Measurements from ENCODE around the gene GLOD4. TPM values are rescaled to one million over a fixed set of nuclear protein-coding genes. Genes with fewer than 3 reads are reported as not detected.
"Not testable (repeated sequence)": the region's sequence is repeated elsewhere in the genome, so short reads cannot be mapped to it uniquely, and the experiment has no call there.

The GLOD4 gene
- total and polyA plus RNA-seq, 5 donors = 23.6 to 42.9 (median 32.6) TPM

- Histone ChIP-seq H3K9me3 (ENCODE audit: control insufficient read depth, low read length) (no peaks in the 10 kb centered on the region), H3K4me3 (ENCODE audit: low read length) (peak overlapping the region; percentile 64), H3K27ac (ENCODE audit: low read length) (no peak overlapping the region), H3K27me3 (ENCODE audit: control insufficient read depth, insufficient read depth) (no peaks in the 10 kb centered on the region), H3K4me1 (ENCODE audit: control insufficient read depth, insufficient read depth, low read length) (peaks cover 2% of the 10 kb centered on the region)
- DNase-seq (peak in 2 of 3 donors; percentile 37 to 69), ATAC-seq (peak in 1 of 2 donors; percentile 16)
- intact Hi-C loops (cut with DNase I) = no loop called here
- WGBS = 1% methylated on average over 49 of the region's 49 CpGs
Observed at GRCh38 chr17:751269-752001, 30.6 kb downstream of the GLOD4 start.

GRCh38 chr17:750431-751037 is 31.5 kb downstream of the GLOD4 start:
- no peak for DNase-seq
- no peak for ATAC-seq
- WGBS = 85% methylated on average over 8 of the region's 8 CpGs
- intact Hi-C loops (cut with DNase I) = no loop called here
- Histone ChIP-seq H3K4me3 (ENCODE audit: low read length) (no peak overlapping the region), H3K9me3 (ENCODE audit: control insufficient read depth, low read length) (no peaks in the 10 kb centered on the region), H3K27me3 (ENCODE audit: control insufficient read depth, insufficient read depth) (no peaks in the 10 kb centered on the region), H3K27ac (ENCODE audit: low read length) (no peak overlapping the region), H3K4me1 (ENCODE audit: control insufficient read depth, insufficient read depth, low read length) (peaks cover 2% of the 10 kb centered on the region)

GRCh38 chr17:749359-749758 is 32.7 kb downstream of the GLOD4 start:
- H3K4me1 ChIP-seq (ENCODE audit: control insufficient read depth, insufficient read depth, low read length); H3K27ac ChIP-seq (ENCODE audit: low read length); H3K9me3 ChIP-seq (ENCODE audit: control insufficient read depth, low read length); DNase-seq; intact Hi-C loops (cut with DNase I); H3K27me3 ChIP-seq (ENCODE audit: control insufficient read depth, insufficient read depth); H3K4me3 ChIP-seq (ENCODE audit: low read length); ATAC-seq: not testable (repeated sequence)
- 86% methylated on average over 7 of the region's 7 CpGs for WGBS

- DNase-seq; H3K9me3 ChIP-seq (ENCODE audit: control insufficient read depth, low read length); ATAC-seq; H3K4me3 ChIP-seq (ENCODE audit: low read length); H3K4me1 ChIP-seq (ENCODE audit: control insufficient read depth, insufficient read depth, low read length); H3K27me3 ChIP-seq (ENCODE audit: control insufficient read depth, insufficient read depth); intact Hi-C loops (cut with DNase I); H3K27ac ChIP-seq (ENCODE audit: low read length): not testable (repeated sequence)
- 98% methylated on average over 4 of the region's 4 CpGs for WGBS
Observed at GRCh38 chr17:748604-749003, 33.5 kb downstream of the GLOD4 start.

- Histone ChIP-seq H3K27me3 (ENCODE audit: control insufficient read depth, insufficient read depth) (no peaks in the 10 kb centered on the region), H3K9me3 (ENCODE audit: control insufficient read depth, low read length) (no peaks in the 10 kb centered on the region), H3K4me3 (ENCODE audit: low read length) (no peak overlapping the region), H3K27ac (ENCODE audit: low read length) (no peak overlapping the region), H3K4me1 (ENCODE audit: control insufficient read depth, insufficient read depth, low read length) (no peaks in the 10 kb centered on the region)
- no peak for ATAC-seq
- intact Hi-C loops (cut with DNase I) = no loop called here
- DNase-seq = no peak
- 90% methylated on average over 38 of the region's 38 CpGs for WGBS
Observed at GRCh38 chr17:746783-747629, 35.1 kb downstream of the GLOD4 start.

- Histone ChIP-seq H3K9me3 (ENCODE audit: control insufficient read depth, low read length) (no peaks in the 10 kb centered on the region), H3K4me3 (ENCODE audit: low read length) (no peak overlapping the region), H3K27ac (ENCODE audit: low read length) (no peak overlapping the region), H3K27me3 (ENCODE audit: control insufficient read depth, insufficient read depth) (no peaks in the 10 kb centered on the region), H3K4me1 (ENCODE audit: control insufficient read depth, insufficient read depth, low read length) (no peaks in the 10 kb centered on the region)
- ATAC-seq (no peak), DNase-seq (no peak)
- intact Hi-C loops (cut with DNase I) = no loop called here
- WGBS = 89% methylated on average over 9 of the region's 9 CpGs
Observed at GRCh38 chr17:746181-746580, 35.9 kb downstream of the GLOD4 start.

GRCh38 chr17:745406-745805 is 36.7 kb downstream of the GLOD4 start:
- no peaks in the 10 kb centered on the region for H3K4me1 ChIP-seq (ENCODE audit: control insufficient read depth, insufficient read depth, low read length)
- ATAC-seq (no peak), DNase-seq (no peak)
- 93% methylated on average over 11 of the region's 11 CpGs for WGBS
- H3K9me3 ChIP-seq (ENCODE audit: control insufficient read depth, low read length) = no peaks in the 10 kb centered on the region
- intact Hi-C loops (cut with DNase I) = no loop called here
- no peak overlapping the region for H3K27ac ChIP-seq (ENCODE audit: low read length)
- H3K4me3 ChIP-seq (ENCODE audit: low read length) = no peak overlapping the region
- no peaks in the 10 kb centered on the region for H3K27me3 ChIP-seq (ENCODE audit: control insufficient read depth, insufficient read depth)

GRCh38 chr17:744937-745336 is 37.1 kb downstream of the GLOD4 start:
- H3K9me3 ChIP-seq (ENCODE audit: control insufficient read depth, low read length) = no peaks in the 10 kb centered on the region
- no peak overlapping the region for H3K4me3 ChIP-seq (ENCODE audit: low read length)
- no peak overlapping the region for H3K27ac ChIP-seq (ENCODE audit: low read length)
- intact Hi-C loops (cut with DNase I) = no loop called here
- ATAC-seq = no peak
- no peaks in the 10 kb centered on the region for H3K27me3 ChIP-seq (ENCODE audit: control insufficient read depth, insufficient read depth)
- no peak for DNase-seq
- H3K4me1 ChIP-seq (ENCODE audit: control insufficient read depth, insufficient read depth, low read length) = no peaks in the 10 kb centered on the region
- WGBS = 85% methylated on average over 9 of the region's 9 CpGs

GRCh38 chr17:743139-743538 is 38.9 kb downstream of the GLOD4 start:
- no peak overlapping the region for H3K27ac ChIP-seq (ENCODE audit: low read length)
- H3K4me1 ChIP-seq (ENCODE audit: control insufficient read depth, insufficient read depth, low read length) = no peaks in the 10 kb centered on the region
- ATAC-seq (no peak), DNase-seq (no peak)
- H3K9me3 ChIP-seq (ENCODE audit: control insufficient read depth, low read length) = no peaks in the 10 kb centered on the region
- intact Hi-C loops (cut with DNase I) = no loop called here
- H3K27me3 ChIP-seq (ENCODE audit: control insufficient read depth, insufficient read depth) = no peaks in the 10 kb centered on the region
- no peak overlapping the region for H3K4me3 ChIP-seq (ENCODE audit: low read length)
- 95% methylated on average over 4 of the region's 4 CpGs for WGBS

GRCh38 chr17:742147-742793 is 39.8 kb downstream of the GLOD4 start:
- WGBS = 84% methylated on average over 11 of the region's 11 CpGs
- H3K27ac ChIP-seq (ENCODE audit: low read length) = no peak overlapping the region
- no peak for ATAC-seq
- intact Hi-C loops (cut with DNase I) = no loop called here
- H3K4me1 ChIP-seq (ENCODE audit: control insufficient read depth, insufficient read depth, low read length) = no peaks in the 10 kb centered on the region
- no peaks in the 10 kb centered on the region for H3K27me3 ChIP-seq (ENCODE audit: control insufficient read depth, insufficient read depth)
- H3K4me3 ChIP-seq (ENCODE audit: low read length) = no peak overlapping the region
- no peak for DNase-seq
- no peaks in the 10 kb centered on the region for H3K9me3 ChIP-seq (ENCODE audit: control insufficient read depth, low read length)
